MM.1S (cell line): Measurements from ENCODE around the gene MT3.

Experiments used
- DNase-seq: peaks from one replicate; pipeline ENCODE4 v3.0.0-alpha.2; 2015
- H2AFZ ChIP-seq: fragments of 300-600 bp; sonication (generic); 2 replicates; pipeline ENCODE4 v1.6.0; 2016; ENCODE audit warnings: antibody characterized with exemption, low read length
- H3F3A ChIP-seq: fragments of 300-600 bp; sonication (generic); 2 replicates; pipeline ENCODE4 v1.6.1; 2016; ENCODE audit warnings: mild to moderate bottlenecking, antibody characterized with exemption, low read length, moderate library complexity, mixed read lengths; ENCODE audit not compliant: insufficient read depth
- H3K27ac ChIP-seq: fragments of 300-600 bp; sonication (generic); 2 replicates; pipeline ENCODE4 v1.5.1; 2016; ENCODE audit warnings: mild to moderate bottlenecking, low read length
- H3K27me3 ChIP-seq: fragments of 300-600 bp; sonication (generic); replicated peaks from 2 replicates; pipeline ENCODE4 v1.6.0; 2016; ENCODE audit warnings: low read length; ENCODE audit not compliant: insufficient read depth
- H3K36me3 ChIP-seq: fragments of 300-600 bp; sonication (generic); replicated peaks from 2 replicates; pipeline ENCODE4 v1.6.1; 2016; ENCODE audit warnings: mild to moderate bottlenecking, low read length, mixed read lengths; ENCODE audit not compliant: insufficient read depth
- H3K4me1 ChIP-seq: fragments of 300-600 bp; sonication (generic); 2 replicates; pipeline ENCODE4 v1.6.1; 2016; ENCODE audit warnings: low read length, mixed read lengths
- H3K4me2 ChIP-seq: fragments of 300-600 bp; sonication (generic); 2 replicates; pipeline ENCODE4 v1.6.0; 2016; ENCODE audit warnings: low read depth, low read length
- H3K4me3 ChIP-seq: fragments of 300-600 bp; sonication (generic); 2 replicates; pipeline ENCODE4 v1.5.1; 2016; ENCODE audit warnings: low read length, mixed read lengths
- H3K79me2 ChIP-seq: fragments of 300-600 bp; sonication (generic); 2 replicates; pipeline ENCODE4 v1.6.1; 2016; ENCODE audit warnings: mixed run types, low read length, mixed read lengths
- H3K9ac ChIP-seq: fragments of 300-600 bp; sonication (generic); 2 replicates; pipeline ENCODE4 v1.6.1; 2016; ENCODE audit warnings: low read length, mixed read lengths
- H3K9me2 ChIP-seq: fragments of 300-600 bp; sonication (generic); replicated peaks from 2 replicates; pipeline ENCODE4 v1.6.1; 2016; ENCODE audit warnings: mild to moderate bottlenecking, low read length, mixed read lengths; ENCODE audit not compliant: insufficient read depth
- H3K9me3 ChIP-seq: fragments of 300-600 bp; sonication (generic); replicated peaks from 2 replicates; pipeline ENCODE4 v1.6.1; 2016; ENCODE audit warnings: mild to moderate bottlenecking, low read length, mixed read lengths; ENCODE audit not compliant: insufficient read depth
- H4K20me1 ChIP-seq: fragments of 300-600 bp; sonication (generic); 2 replicates; pipeline ENCODE4 v1.6.1; 2016; ENCODE audit warnings: mild to moderate bottlenecking, low read length, moderate library complexity, mixed read lengths; ENCODE audit not compliant: insufficient read depth
- CTCF ChIP-seq: fragments of 300-600 bp; sonication (generic); IDR thresholded peaks from 2 replicates; pipeline ENCODE4 v1.5.1; 2016; ENCODE audit warnings: antibody characterized with exemption, low read length, mixed read lengths
- EZH2 ChIP-seq: fragments of 300-600 bp; sonication (generic); optimal IDR thresholded peaks from 2 replicates; pipeline ENCODE3; 2017; ENCODE audit warnings: low read depth, mild to moderate bottlenecking, antibody characterized with exemption, low read length, mixed read lengths
- EZH2phosphoT487 ChIP-seq: fragments of 300-600 bp; sonication (generic); IDR thresholded peaks from 2 replicates; pipeline ENCODE4 v1.6.1; 2018; ENCODE audit warnings: antibody characterized with exemption, low read length

Gene MT3

DNA sequence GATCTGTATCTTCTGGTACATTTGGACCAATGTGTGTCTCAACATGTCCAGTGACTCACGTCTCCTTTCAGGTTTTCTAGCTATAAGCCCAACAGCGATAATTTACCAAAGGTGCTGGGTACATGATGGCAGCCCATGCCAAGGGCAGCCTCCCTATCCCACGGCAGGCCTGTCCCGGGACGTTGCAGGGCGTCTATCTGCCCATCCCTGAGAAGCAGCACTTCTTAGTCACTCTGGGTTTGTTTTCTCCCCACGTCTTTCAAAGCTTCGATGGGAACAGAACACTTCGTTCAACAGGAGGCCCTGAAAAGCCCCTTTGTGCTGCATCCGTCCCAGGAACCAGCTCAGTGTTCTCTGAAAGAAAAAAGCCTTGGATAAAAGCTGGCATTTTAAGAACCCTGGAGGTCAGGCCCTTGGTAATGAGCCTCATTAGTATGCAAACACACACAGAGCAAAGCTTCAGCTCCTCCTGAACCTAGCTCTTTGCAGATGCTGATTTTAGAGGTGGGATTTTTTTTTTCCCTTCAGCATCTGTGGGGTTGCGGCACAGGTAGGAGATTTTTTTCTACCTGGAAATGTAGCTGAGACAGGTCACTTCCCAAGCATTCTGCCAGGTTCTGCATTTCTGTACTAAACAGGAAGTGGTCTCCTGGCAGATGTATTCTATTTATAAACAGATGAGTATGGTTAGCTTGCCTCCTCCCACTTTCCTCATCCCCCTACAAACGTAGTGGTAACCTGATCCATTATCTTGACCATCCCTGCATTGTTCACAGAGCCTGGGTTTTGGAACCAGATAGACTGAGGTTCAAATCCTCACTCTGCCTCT is 42.0 kb upstream of the MT3 start:
- H3K9me2 ChIP-seq, result no peaks in the 10 kb centered on the region
- no peaks in the 10 kb centered on the region for H3K9me3 ChIP-seq
- H3K4me3 ChIP-seq, result no peak overlapping the region
- H3K27me3 ChIP-seq, result no peaks in the 10 kb centered on the region
- H4K20me1 ChIP-seq, result no peaks in the 10 kb centered on the region
- DNase-seq, result peak; percentile 42
- H3K9ac ChIP-seq, result no peak overlapping the region
- no peaks in the 10 kb centered on the region for H3K36me3 ChIP-seq
- no peak overlapping the region for H3K27ac ChIP-seq
- H3K4me1 ChIP-seq, result peaks cover 23% of the 10 kb centered on the region
- peak overlapping the region; percentile 34; the same call in 1 of the 2 replicates for H3K4me2 ChIP-seq
- peak overlapping the region; percentile 16 for H2AFZ ChIP-seq
- TF ChIP-seq CTCF (no peak), EZH2phosphoT487 (no peak), EZH2 (no peak)
- no peaks in the 10 kb centered on the region for H3K79me2 ChIP-seq
- no peaks in the 10 kb centered on the region for H3F3A ChIP-seq

GRCh38 chr16:56547949-56548567 is 41.3 kb upstream of the MT3 start:
- H3K27me3 ChIP-seq, result no peaks in the 10 kb centered on the region
- H3K36me3 ChIP-seq, result no peaks in the 10 kb centered on the region
- H2AFZ ChIP-seq, result peak overlapping the region; percentile 16; the same call in 1 of the 2 replicates
- peaks cover 24% of the 10 kb centered on the region for H3K4me1 ChIP-seq
- H4K20me1 ChIP-seq, result no peaks in the 10 kb centered on the region
- H3K9me3 ChIP-seq, result no peaks in the 10 kb centered on the region
- no peak overlapping the region for H3K4me3 ChIP-seq
- H3K79me2 ChIP-seq, result no peaks in the 10 kb centered on the region
- no peaks in the 10 kb centered on the region for H3K9me2 ChIP-seq
- no peak for DNase-seq
- H3F3A ChIP-seq, result no peaks in the 10 kb centered on the region
- no peak overlapping the region for H3K27ac ChIP-seq
- H3K4me2 ChIP-seq, result peak overlapping the region; percentile 34; the same call in 1 of the 2 replicates
- no peak for TF ChIP-seq CTCF
- TF ChIP-seq EZH2, result no peak
- TF ChIP-seq EZH2phosphoT487, result no peak
- H3K9ac ChIP-seq, result no peak overlapping the region

DNA sequence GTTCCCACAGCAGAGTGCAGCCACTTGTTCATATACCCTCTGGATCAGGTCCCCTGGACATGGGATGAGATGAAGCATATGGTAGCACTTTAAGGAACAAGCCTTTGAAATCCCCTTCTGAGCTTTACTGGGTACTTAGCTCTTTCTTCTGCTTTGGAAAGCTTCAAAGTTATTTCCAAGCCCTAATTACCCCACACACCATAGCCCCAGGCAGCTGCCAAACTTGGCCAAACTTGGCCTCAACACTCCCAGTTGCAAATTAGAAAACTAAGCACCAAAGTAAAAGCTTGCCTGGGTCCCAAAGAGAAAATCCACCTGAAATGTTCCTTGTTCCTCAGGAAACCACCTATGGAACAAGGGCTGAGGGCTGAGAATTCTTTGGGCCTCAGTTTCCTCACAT is 40.2 kb upstream of the MT3 start:
- no peak for DNase-seq
- Histone ChIP-seq H3K9me3 (no peaks in the 10 kb centered on the region), H3K36me3 (no peaks in the 10 kb centered on the region), H4K20me1 (no peaks in the 10 kb centered on the region), H3K4me2 (no peak overlapping the region), H3K4me3 (no peak overlapping the region), H3K9me2 (no peaks in the 10 kb centered on the region), H3K27ac (no peak overlapping the region), H3K4me1 (peaks cover 24% of the 10 kb centered on the region), H3K79me2 (no peaks in the 10 kb centered on the region), H3F3A (no peaks in the 10 kb centered on the region), H3K27me3 (no peaks in the 10 kb centered on the region), H2AFZ (no peak overlapping the region), H3K9ac (no peak overlapping the region)
- TF ChIP-seq EZH2, result no peak
- TF ChIP-seq CTCF, result no peak
- no peak for TF ChIP-seq EZH2phosphoT487
